Smooth muscle cell (in vitro differentiated cells): Measurements from ENCODE around the gene ADCY1. TPM values are rescaled to one million over a fixed set of nuclear protein-coding genes. Genes with fewer than 3 reads are reported as not detected.

Experiments used
- DNase-seq: peaks from one replicate; lab custom pipeline; 2025; ENCODE audit not compliant: unreplicated experiment; lab: John Stamatoyannopoulos, UW
- H2AFZ ChIP-seq: fragments of 200-600 bp; sonication (generic); 2 replicates; pipeline ENCODE4 v1.6.0; 2016; ENCODE audit warnings: antibody characterized with exemption, low read depth, mild to moderate bottlenecking
- H3F3A ChIP-seq: fragments of 200-600 bp; sonication (generic); 2 replicates; pipeline ENCODE4 v1.6.0; 2017; ENCODE audit warnings: antibody characterized with exemption, low read depth
- H3K27ac ChIP-seq: fragments of 200-600 bp; sonication (generic); 2 replicates; pipeline ENCODE4 v1.5.1; 2016; ENCODE audit warnings: low read depth, mild to moderate bottlenecking
- H3K27me3 ChIP-seq: fragments of 200-600 bp; sonication (generic); 2 replicates; pipeline ENCODE4 v1.6.1; 2016; ENCODE audit warnings: low read depth, mild to moderate bottlenecking
- H3K36me3 ChIP-seq: fragments of 200-600 bp; sonication (generic); 2 replicates; pipeline ENCODE4 v1.5.1; 2016; ENCODE audit warnings: low read depth
- H3K4me1 ChIP-seq: fragments of 200-600 bp; sonication (generic); 2 replicates; pipeline ENCODE4 v1.5.1; 2016; ENCODE audit warnings: low read depth
- H3K4me2 ChIP-seq: fragments of 200-600 bp; sonication (generic); 2 replicates; pipeline ENCODE4 v1.6.0; 2016; ENCODE audit warnings: mild to moderate bottlenecking
- H3K4me3 ChIP-seq: fragments of 200-600 bp; sonication (generic); 2 replicates; pipeline ENCODE4 v1.5.1; 2016; ENCODE audit warnings: mild to moderate bottlenecking
- H3K79me2 ChIP-seq: fragments of 200-600 bp; sonication (generic); 2 replicates; pipeline ENCODE4 v1.6.0; 2016; ENCODE audit warnings: low read depth, mild to moderate bottlenecking
- H3K9ac ChIP-seq: fragments of 200-600 bp; sonication (generic); 2 replicates; pipeline ENCODE4 v1.6.0; 2016; ENCODE audit warnings: low read depth
- H3K9me3 ChIP-seq: fragments of 200-600 bp; sonication (generic); replicated peaks from 2 replicates; pipeline ENCODE4 v1.5.1; 2016; ENCODE audit warnings: low read depth
- H4K20me1 ChIP-seq: fragments of 200-600 bp; sonication (generic); 2 replicates; pipeline ENCODE4 v1.6.0; 2016; ENCODE audit warnings: low read depth
- WGBS: methylation state at CpG from one replicate; pipeline ENCODE4 v1.1.7; 2016; ENCODE audit warnings: low lambda C conversion rate; 5-methylcytosine and 5-hydroxymethylcytosine counted together
- polyA plus RNA-seq: library from polyadenylated mRNA; unstranded; fragments of >200 nt; fragmentation: Nextera tagmentation; extraction: Ambion mirVana; gene quantifications from 2 replicates; pipeline ENCODE4 v1.2.1, GENCODE V29; 2016
- total RNA-seq: library from RNA; depleted of rRNA; stranded (reverse); fragments of >200 nt; gene quantifications from 2 replicates; pipeline ENCODE4 v1.2.3, GENCODE V29; 2014
- TF ChIP-seq, protein P1 (sequence below): fragments of 200-600 bp; sonication (generic); IDR thresholded peaks from 2 replicates; pipeline ENCODE4 v1.5.1; 2017; ENCODE audit warnings: borderline replicate concordance, mild to moderate bottlenecking, antibody characterized with exemption; ENCODE audit not compliant: insufficient read depth, poor library complexity, severe bottlenecking

ADCY1 gene
- total and polyA plus RNA-seq, 2 experiments from 2014 or later = 0.22 TPM; not detected in 1

DNA sequence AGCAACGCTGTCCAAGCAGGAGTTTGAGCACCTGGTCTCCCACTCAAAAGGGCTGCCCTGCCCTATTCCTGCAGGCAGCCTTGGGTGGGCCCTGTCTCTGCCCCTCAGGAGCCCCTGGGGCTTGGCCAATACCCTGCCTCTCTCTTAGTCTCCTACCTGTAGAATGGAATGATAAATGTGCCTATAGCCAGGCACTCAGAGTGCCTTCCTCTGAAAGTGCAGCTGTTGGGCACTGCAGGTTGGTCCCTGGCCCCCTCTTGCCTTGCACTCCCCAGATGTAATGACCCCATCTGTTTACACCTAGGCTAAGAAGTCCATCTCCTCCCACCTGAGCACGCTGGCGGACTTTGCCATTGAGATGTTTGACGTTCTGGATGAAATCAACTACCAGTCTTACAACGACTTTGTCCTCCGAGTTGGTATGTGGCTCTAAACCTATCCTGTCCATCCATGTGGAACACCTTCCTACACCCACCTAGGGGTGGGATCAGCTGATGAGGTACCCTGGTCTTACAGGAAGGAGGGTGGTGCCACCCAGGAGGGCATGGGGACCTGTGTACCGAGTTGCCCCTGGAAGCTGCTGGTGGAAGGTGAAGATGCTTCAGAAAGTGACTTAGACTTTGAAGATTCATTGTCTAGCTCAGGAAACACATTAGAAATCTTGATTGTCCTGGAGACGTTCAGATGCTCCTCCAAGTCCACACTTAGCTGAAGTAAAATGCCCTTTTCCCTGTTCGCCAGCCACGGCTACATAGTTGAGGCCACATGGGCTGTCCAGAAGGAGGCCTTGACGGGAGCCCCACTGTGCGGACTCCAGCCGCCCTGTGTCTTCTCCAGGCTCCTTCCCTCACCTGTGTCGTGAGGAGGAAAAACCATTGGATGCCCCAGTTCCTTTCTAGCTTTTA is 134.1 kb downstream of the ADCY1 start:
- TF ChIP-seq, protein P1, sequence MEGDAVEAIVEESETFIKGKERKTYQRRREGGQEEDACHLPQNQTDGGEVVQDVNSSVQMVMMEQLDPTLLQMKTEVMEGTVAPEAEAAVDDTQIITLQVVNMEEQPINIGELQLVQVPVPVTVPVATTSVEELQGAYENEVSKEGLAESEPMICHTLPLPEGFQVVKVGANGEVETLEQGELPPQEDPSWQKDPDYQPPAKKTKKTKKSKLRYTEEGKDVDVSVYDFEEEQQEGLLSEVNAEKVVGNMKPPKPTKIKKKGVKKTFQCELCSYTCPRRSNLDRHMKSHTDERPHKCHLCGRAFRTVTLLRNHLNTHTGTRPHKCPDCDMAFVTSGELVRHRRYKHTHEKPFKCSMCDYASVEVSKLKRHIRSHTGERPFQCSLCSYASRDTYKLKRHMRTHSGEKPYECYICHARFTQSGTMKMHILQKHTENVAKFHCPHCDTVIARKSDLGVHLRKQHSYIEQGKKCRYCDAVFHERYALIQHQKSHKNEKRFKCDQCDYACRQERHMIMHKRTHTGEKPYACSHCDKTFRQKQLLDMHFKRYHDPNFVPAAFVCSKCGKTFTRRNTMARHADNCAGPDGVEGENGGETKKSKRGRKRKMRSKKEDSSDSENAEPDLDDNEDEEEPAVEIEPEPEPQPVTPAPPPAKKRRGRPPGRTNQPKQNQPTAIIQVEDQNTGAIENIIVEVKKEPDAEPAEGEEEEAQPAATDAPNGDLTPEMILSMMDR = no peak
- 90% methylated on average over 14 of the region's 14 CpGs for WGBS
- Histone ChIP-seq H3K9me3 (no peaks in the 10 kb centered on the region), H3K36me3 (no peaks in the 10 kb centered on the region), H3K4me3 (no peak overlapping the region), H3K27me3 (peaks cover 4% of the 10 kb centered on the region), H3K79me2 (no peaks in the 10 kb centered on the region), H2AFZ (no peak overlapping the region), H3K4me1 (no peaks in the 10 kb centered on the region), H3K27ac (no peak overlapping the region), H3K4me2 (no peak overlapping the region), H4K20me1 (no peaks in the 10 kb centered on the region), H3K9ac (no peak overlapping the region), H3F3A (no peaks in the 10 kb centered on the region)
- DNase-seq = no peak

DNA sequence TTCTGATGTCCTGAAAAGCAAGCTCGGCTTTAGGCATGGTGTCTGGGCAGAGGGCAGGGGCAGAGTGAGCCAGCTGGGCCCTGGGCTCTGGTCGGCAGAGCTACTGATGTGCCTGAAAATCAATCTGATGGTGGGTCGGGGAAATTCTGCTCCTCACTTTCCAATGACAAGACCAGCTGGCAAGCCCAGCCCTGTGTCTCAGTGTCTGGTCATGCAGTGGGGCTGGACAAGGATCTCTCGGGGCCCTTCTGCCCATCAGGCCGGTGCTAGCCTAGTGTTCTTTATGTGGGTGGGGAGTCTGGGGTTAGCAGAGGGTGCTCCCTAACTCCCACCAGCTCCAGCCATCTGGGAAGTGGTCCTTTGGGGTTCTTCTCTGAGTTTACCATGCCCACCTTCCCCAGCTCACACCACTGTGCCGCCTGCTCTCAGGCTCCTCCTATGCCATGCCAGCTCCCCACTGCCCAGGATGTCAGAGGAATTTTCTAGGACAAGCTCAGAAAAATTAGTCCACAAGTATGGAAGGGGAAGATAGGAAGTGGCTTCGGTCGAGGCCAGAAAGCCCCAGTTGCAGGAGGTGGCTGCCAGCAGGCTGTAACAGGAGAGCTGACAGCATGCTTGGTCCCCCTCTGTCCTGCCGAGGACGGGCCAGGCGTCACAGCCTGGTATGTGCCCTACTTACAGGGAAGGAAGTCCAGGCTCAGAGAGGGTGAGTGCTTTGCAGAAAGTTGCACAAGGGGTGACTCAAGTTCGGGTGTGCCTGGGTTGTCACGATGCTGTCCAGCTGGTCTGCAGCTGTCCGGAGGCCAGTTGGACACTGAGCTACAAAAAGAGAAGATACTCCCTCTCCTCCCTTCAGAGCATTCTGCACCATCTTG is 135.2 kb downstream of the ADCY1 start:
- Histone ChIP-seq H3K9ac (no peak overlapping the region), H3K4me1 (no peaks in the 10 kb centered on the region), H3K27me3 (peaks cover 4% of the 10 kb centered on the region), H3K9me3 (no peaks in the 10 kb centered on the region), H4K20me1 (no peaks in the 10 kb centered on the region), H3K27ac (no peak overlapping the region), H2AFZ (no peak overlapping the region), H3K36me3 (no peaks in the 10 kb centered on the region), H3K4me3 (no peak overlapping the region), H3F3A (no peaks in the 10 kb centered on the region), H3K4me2 (no peak overlapping the region), H3K79me2 (no peaks in the 10 kb centered on the region)
- WGBS = 92% methylated on average over 14 of the region's 14 CpGs
- TF ChIP-seq, protein P1 = no peak
- no peak for DNase-seq

DNA sequence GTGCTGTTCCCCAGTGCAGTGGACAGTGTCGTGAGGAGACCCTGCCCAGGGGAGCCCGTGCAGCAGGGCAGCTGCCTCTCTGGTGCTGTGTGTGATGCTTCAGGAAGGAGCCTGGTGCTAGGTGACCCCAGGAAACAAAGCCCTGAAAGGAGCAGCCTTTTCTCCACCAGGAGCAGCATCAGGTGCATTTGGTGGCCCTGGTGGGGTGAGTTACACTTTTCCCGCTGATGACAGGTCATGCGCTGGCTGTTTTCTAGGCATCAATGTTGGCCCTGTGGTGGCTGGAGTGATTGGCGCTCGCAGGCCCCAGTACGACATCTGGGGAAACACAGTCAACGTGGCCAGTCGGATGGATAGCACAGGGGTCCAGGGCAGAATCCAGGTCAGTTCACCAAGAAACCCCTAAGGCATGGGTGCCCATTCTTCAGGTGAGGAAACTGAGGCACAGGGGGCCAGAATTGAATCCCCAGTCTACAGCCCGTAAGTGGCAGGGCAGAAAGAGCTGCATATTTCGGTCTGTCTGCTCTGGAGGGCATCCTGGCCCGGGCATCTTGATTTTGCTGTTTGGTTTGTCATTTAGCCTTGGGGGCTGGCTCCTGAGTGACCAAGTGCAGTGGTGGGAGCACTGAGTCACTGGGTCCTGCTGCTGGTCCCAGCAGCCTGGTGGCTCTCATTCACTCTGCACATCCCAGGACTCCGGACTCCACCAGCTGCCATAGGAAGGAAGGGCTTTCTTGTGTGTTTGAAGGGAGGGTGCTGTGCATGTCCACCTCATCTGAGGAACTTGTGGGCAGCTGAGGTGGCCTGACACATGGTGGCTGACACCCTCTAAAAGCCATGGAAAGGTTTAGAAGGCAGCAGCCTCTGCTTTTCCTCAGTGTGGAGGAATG is 136.3 kb downstream of the ADCY1 start:
- Histone ChIP-seq H3K4me2 (no peak overlapping the region), H3K79me2 (no peaks in the 10 kb centered on the region), H4K20me1 (no peaks in the 10 kb centered on the region), H3K36me3 (no peaks in the 10 kb centered on the region), H3K27me3 (peaks cover 4% of the 10 kb centered on the region), H3F3A (no peaks in the 10 kb centered on the region), H3K4me3 (no peak overlapping the region), H3K27ac (no peak overlapping the region), H2AFZ (no peak overlapping the region), H3K4me1 (no peaks in the 10 kb centered on the region), H3K9ac (no peak overlapping the region), H3K9me3 (no peaks in the 10 kb centered on the region)
- TF ChIP-seq, protein P1 = no peak
- WGBS = 93% methylated on average over 13 of the region's 13 CpGs
- no peak for DNase-seq
